ENCODE measurements around the gene NHSL2.
A peak's percentile ranks its signal among the peaks of the same experiment; 100 is the strongest.

NHSL2 gene

GRCh38 chrX:72114807-72115206 lies 204.2 kb downstream of the NHSL2 start:
- DNase-seq = no peak

- DNase-seq = no peak
Measured at GRCh38 chrX:72115380-72115779, 204.7 kb downstream of the NHSL2 start.

- no peak for DNase-seq
Measured at GRCh38 chrX:72117636-72118210, 207.1 kb downstream of the NHSL2 start.

GRCh38 chrX:72120837-72121236 lies 210.2 kb downstream of the NHSL2 start:
- no peak for DNase-seq

GRCh38 chrX:72121383-72121782 lies 210.7 kb downstream of the NHSL2 start:
- no peak for DNase-seq

- no peak for DNase-seq
Measured at GRCh38 chrX:72122621-72123337, 212.1 kb downstream of the NHSL2 start.

GRCh38 chrX:72123471-72124185 lies 213.0 kb downstream of the NHSL2 start:
- DNase-seq = no peak

- no peak for DNase-seq
Measured at GRCh38 chrX:72124540-72125201, 214.0 kb downstream of the NHSL2 start.

GRCh38 chrX:72125331-72126047 lies 214.8 kb downstream of the NHSL2 start:
- no peak for DNase-seq

GRCh38 chrX:72126048-72126415 lies 215.4 kb downstream of the NHSL2 start:
- DNase-seq = no peak

GRCh38 chrX:72126539-72127140 lies 216.0 kb downstream of the NHSL2 start:
- peak; percentile 88 for DNase-seq

GRCh38 chrX:72127332-72127731 lies 216.7 kb downstream of the NHSL2 start:
- DNase-seq = no peak

GRCh38 chrX:72128183-72128834 lies 217.7 kb downstream of the NHSL2 start:
- no peak for DNase-seq

GRCh38 chrX:72128881-72129280 lies 218.2 kb downstream of the NHSL2 start:
- DNase-seq = no peak

GRCh38 chrX:72129661-72130060 lies 219.0 kb downstream of the NHSL2 start:
- no peak for DNase-seq

GRCh38 chrX:72130156-72130761 lies 219.6 kb downstream of the NHSL2 start:
- no peak for DNase-seq

GRCh38 chrX:72130762-72131250 lies 220.2 kb downstream of the NHSL2 start:
- DNase-seq = no peak

GRCh38 chrX:72131317-72132294 lies 221.0 kb downstream of the NHSL2 start, which contains the start of gene RTL5:
Gene RTL5, minus strand, starts transcription at chrX:72131915.
- peak; percentile 47 for DNase-seq

- no peak for DNase-seq
Measured at GRCh38 chrX:72132456-72132855, 221.8 kb downstream of the NHSL2 start.

All from T-helper 9 cell (primary cell).